D341Med (cell line): ENCODE results near the gene EXOC6.
"Not testable (repeated sequence)": the region's sequence is repeated elsewhere in the genome, so short reads cannot be mapped to it uniquely, and the experiment has no call there.

ENCODE experiments used
- DNase-seq: peaks from one replicate; pipeline ENCODE4 v3.0.0; 2012; ENCODE audit warnings: low spot score

Gene EXOC6

DNA sequence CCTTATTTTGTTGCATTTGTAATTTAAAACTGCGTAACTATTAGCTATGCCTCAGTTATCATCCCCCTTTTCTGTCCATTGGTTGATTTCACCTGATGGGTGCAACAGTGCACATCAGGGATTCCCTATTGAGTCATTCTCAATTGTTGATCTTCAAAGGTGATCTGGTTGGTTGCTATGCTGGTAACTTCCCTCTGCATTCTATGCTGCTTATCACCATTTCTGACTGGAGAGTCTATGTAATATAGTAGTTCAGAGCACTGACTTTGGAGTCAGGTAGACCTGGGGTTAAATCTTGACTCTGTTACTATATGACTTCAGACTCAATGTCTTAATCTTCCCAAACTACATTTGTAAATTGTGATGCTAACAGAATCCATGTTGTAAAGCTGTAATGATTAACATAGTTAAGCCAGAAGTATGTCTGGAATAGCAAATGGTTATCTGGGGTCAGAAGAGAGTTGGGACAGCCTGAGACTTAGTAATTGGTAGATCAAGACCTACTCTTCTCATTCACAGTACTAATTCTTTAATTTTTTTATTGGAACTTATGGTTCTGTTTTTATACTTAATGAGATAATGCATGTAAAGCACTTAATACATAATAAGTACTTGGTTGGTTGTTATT, 38.1 kb downstream of the EXOC6 start:
- no peak for DNase-seq

- DNase-seq: no peak
These were observed 42.2 kb downstream of the EXOC6 start for GRCh38 chr10:92890471-92890870.

GRCh38 chr10:92891885-92892690, 43.8 kb downstream of the EXOC6 start:
- peak; percentile 5 for DNase-seq

DNA sequence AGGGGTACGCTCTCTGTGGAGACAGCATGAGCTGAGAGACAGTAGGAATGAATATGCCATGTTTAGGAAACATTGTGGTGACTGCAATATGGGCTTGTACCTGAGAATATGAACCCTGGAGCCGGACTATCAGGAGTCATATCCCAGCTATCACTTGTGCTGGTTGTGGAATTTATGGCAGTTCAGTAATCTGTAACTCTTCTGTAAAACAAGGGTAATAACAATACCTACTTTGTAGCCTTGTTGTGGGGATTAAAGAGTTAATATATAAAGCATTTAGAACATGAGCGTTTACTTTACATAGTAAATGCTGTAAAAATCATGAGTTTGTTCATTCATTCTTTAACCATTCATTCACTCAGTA, 44.4 kb downstream of the EXOC6 start:
- no peak for DNase-seq

- no peak for DNase-seq
These were observed 45.8 kb downstream of the EXOC6 start for GRCh38 chr10:92894081-92894655.

DNA sequence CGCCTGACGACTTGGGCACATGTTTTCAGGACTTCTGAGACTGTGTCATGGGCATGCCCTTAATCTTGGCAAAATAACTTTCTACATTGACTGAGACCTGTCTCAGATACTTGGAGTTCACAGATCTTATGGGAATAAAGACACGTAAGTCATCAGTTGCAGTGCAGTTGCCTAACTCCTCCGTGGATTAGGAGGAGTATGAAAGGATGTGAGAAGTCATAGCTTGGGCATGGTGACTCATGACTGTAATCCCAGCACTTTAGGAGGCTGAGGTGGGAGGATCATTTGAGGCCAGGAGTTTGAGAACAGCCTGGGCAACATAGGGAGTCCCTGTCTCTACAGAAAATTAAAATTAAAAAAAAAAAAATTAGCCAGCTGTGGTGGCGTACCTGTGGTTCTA, 49.6 kb downstream of the EXOC6 start:
- DNase-seq: no peak

DNA sequence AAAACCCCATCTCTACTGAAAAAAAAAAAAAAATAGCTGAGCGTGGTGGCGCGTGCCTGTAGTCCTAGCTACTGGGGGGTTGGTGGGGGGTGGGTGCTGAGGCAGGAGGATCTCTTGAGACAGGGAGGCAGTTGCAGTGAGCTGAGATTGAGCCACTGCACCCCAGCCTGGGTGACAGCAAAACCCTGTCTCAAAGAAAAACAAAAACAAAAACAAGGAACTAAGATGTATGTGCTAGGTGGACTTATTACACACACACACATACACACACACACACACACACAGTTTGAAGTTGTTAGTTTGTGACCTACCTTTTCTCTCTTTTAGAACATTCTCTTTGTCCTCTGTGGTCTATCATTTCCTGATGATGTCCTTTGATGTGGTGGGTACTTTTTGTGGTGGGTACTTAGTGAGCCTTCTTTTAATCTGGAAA, 53.5 kb downstream of the EXOC6 start:
- no peak for DNase-seq

- DNase-seq: no peak
These were observed 55.3 kb downstream of the EXOC6 start for GRCh38 chr10:92903633-92904032.

DNA sequence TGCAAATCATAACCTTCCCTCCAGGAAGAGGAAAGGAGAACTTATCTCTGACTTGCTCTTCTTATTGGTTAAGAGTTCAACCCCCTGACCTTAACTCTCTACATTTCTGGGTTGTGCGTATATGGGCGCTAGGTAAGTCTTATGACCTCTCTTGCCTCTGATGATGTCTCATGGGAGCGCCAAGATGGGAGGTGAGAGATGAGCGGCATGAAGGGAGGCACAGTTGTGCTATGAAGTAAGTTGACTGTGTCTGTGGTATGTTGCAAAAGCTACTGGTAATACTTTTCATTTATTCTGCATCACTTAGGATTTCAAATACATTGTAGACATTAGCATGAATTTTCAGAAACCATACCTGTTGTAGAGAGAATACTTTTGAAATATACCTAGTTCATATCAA, 59.0 kb downstream of the EXOC6 start:
- DNase-seq: no peak

DNA sequence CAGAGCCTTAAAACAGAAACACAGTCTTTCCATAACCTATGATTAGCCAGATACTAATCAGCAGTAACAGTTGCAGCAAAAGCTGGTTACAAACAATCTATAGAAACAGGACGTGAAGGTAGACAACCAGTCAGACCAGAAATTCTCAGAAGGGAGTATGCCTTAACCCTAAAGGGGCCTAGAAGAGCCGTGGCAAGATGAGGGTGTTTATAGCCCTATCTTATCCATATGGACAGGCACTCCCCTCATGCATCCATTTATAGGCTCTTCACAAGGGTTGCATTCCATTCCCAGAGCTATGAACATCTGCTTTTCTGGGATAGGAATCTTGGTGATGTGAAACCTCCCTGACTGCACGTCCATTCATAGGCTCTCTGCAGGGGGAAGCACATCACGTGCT, 64.3 kb downstream of the EXOC6 start:
- DNase-seq: not testable (repeated sequence)

DNA sequence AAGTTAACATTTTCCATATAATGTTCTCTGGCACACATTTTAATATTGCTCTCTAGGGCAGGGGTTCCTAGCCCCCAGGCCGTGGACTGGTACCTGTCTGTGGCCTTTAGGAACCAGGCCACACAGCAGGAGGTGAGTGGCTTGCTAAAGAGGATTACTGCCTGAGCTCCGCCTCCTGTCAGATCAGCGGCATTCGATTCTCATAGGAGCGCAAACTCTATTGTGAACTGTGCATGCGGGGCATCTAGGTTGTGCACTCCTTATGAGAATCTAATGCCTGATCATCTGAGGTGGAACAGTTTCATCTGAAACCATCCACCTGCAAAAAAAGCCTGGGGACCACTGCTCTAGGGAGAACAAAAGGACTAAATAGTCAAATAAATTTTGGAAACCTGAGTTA, 65.7 kb downstream of the EXOC6 start:
- no peak for DNase-seq

GRCh38 chr10:92914478-92915325, 66.4 kb downstream of the EXOC6 start:
- peak; percentile 57 for DNase-seq

DNA sequence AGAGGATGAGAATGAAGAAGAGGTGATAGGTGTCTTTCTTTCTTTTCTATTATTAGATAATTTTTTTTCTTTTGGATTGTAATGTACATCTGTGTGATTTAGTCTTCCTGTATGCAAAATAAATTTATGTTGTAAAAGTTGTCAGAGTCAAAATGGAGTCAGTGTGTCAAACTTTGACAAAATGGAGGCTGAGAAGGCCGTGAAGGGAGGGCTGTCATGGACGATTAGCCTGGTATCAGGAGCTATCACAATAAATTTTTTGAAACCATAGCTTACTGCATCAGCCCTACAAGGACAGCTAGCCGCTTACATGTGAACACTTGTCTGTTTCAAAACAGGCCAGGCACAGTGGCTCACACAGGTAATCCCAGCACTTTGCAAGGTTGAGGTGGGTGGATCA, 67.6 kb downstream of the EXOC6 start:
- DNase-seq: no peak

DNA sequence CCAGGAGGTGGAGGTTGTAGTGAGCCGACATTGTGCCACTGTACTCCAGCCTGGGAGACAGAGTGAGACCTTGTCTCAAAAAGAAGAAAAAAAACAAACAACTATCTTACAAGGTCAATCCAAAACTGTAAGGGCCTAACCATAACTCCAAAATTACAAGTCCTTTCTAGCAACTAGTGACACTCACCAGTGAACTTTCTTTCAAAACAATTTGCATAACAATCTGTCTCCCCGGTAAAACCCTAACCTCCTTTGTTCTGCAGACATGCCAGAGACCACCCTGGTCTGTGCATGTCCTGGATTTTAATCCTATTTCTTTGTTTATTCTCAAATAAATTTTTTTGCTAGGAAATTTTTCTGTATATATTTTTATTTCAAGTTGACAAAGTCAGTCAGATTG, 68.1 kb downstream of the EXOC6 start:
- DNase-seq: no peak

DNA sequence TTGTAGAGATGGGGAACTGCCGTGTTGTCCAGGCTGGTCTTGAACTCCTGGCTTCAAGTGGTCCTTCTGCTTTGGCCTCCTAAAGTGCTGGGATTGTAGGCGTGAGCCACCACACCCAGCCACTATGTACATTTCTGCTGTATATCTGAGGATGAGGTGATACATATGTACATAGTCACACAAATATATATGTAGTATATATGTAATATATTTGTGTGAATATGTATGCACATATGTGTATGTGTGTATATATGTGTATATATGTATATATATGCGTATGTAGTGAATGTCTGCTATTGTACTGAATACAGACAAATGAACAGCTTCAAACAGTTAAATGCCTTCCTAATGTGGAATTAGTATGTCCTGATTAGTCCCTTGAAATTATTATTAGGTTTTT, 70.3 kb downstream of the EXOC6 start:
- DNase-seq: no peak

- no peak for DNase-seq
These were observed 72.5 kb downstream of the EXOC6 start for GRCh38 chr10:92920866-92921265.

- DNase-seq: no peak
These were observed 75.1 kb downstream of the EXOC6 start for GRCh38 chr10:92923416-92923815.

DNA sequence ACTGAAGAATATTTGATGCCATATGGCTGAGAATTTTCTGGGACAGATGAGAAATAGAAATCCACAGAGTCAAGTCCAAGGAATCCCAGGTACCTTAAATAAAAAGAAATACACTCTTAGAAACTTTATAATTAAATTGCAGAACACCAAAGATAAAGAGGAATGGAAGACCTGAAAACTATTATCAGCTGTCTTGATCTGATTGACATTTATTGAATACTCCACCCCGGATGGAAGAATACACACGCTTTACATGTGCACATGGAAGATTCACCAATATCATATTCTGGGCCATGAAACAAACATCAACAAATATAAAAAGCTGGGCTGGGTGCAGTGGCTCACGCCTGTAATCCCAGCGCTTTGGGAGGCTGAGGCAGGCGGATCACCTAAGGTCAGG, 81.6 kb downstream of the EXOC6 start:
- no peak for DNase-seq

DNA sequence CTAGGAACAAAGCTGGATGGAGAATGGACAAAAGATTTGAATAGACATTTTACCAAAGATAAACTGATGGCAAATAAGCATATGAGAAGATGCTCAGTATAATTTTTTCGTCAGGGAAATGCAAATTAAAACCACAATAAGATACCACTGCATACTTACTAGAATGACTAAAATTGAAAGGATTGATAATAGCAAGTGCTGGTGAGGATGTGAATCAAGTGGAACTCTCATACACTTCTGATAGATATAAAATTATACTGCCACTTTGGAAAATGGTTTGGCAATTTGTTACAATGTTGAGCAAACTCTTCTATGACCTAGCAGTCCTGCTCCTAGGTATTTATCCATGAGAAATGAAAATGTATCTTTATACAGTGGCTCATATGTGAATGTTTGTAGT, 83.3 kb downstream of the EXOC6 start:
- DNase-seq: no peak

DNA sequence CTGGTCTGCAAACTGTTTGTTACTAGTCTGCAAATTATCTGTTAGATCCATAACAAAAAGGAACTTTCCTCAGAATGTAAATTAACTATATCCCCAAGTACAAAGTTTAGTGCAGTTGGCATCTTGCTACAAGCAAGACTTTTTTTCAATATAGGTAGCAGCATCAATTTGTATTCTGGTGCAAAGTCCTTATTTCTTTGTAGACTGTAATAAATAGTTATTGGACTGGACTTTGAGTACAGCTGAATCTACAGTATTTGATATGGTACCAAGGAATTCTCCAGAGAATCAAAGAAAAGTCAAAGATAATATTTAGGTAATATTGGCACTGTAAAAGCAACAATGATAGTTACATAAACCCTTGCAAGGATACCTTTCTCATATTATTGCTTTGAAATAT, 89.6 kb downstream of the EXOC6 start:
- DNase-seq: no peak

DNA sequence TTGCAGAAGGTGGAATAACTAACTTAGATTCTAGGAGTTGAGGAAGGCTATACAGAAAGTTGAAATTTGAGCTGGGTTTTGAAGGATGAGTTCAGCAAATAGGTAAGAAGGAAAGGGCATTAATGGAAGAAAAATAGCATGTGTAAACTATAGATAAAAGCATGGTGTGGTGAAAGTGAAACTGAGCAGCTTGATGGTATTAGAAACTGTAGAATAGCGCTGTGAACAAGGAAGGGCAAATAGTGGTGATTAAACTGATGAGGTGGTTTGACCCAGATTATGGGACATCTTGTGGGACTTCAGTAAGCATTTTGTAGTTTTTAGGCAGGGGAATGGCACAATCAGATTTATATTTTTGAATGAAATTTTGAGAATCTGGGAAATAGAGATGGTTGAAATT, 90.5 kb downstream of the EXOC6 start:
- no peak for DNase-seq

DNA sequence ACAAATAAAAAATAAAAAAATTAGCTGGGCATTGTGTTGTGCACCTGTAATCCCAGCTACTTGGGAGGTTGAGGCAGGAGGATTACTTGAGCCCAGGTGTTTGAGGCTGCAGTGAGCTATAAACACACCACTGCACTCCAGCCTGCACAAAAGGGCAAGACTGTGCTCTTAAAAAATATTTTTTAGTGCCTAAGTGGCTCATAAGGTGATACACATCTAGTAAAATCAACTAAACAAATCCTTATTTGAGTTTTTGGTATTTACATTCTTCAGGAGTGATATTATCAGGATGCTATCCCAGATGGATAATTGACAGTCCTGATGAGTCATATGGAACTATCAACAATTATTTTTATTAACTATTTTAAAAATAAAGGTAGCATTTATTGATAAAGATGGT, 93.9 kb downstream of the EXOC6 start:
- DNase-seq: no peak

GRCh38 chr10:92946491-92946890, 98.2 kb downstream of the EXOC6 start:
- DNase-seq: no peak
